HG03520 (cell line): ENCODE measurements around the gene STK40.

Source experiments
- ATAC-seq: cut with Tn5 transposase; IDR thresholded peaks from one replicate; pipeline ENCODE4 v1.9.1; 2021; ENCODE audit warnings: mild to moderate bottlenecking, moderate library complexity; ENCODE audit not compliant: unreplicated experiment

Gene STK40

DNA sequence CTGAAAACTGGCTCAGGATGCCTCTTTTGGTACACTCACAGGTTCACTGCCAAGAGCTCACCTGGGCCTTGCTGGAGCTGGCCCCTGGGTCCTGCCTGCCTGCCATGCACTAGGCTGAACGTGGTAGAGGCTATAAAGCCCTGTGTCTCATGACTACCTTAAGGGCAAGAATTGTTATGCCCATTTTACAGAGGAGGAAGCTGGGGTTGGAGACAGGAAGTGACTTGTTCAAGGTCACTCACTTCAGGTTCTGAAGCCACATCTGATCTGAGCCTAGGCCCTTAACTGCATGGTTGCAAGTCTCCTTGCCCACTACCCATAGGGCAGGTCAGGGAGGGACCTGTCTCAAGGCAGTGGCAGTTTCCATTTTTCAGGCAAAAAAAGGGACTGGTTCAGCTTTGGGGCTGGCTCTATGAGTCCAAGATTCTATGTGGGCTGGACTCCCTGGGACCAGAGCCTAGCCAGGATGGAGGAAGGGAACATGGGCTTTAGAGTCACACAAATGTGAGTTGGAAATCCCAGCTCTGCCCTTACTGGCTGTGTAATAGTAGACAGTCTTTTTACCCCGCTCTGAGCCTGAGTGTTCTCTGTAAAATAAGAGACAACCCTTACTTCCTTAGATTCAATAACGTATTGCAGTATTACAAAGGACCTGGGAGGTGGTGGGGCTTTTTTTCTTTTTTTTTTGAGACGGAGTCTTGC is 7.8 kb downstream of the STK40 start:
- no peak for ATAC-seq

GRCh38 chr1:36372617-36373016 is 13.1 kb downstream of the STK40 start:
- no peak for ATAC-seq

DNA sequence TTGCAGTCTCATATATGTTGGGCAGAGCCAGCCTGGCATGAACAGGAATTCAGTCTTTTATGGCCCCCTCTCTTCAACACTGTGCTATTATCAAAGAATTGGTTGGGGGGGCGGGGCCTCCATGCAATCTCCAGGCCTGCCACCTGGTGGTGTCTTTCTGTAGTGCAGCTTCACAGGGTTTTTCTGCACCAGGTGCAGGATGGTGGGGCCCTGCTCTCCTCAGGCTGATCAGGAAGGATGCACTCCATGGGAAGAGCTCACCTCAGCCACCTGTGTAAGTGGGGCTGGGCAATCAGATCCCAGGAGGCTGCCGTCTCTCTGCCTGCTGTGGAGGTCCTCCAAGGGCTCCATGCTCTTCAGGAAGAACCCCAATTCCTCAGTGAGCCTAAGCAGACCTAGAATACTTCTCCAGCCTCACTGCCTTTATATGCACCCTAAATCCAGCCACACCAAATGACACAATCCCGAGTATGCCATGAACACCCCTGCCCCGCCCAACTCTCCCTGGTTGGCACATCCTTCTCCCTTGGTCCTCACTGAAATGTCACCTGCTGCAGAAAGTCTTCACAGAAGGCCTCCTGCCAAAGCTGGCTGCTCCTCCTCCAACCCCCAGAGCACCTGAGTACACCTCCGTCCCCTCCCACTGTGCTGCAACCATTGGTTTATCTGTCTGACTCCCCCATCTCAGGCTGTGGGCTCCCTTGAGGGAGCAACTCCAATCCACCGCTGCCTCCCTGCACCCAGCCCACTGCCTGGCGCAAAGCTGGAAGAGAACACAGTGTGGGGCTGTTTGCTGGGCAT is 16.5 kb downstream of the STK40 start:
- no peak for ATAC-seq

GRCh38 chr1:36367798-36368197 is 17.9 kb downstream of the STK40 start:
- ATAC-seq: no peak

GRCh38 chr1:36367066-36367465 is 18.7 kb downstream of the STK40 start:
- no peak for ATAC-seq

DNA sequence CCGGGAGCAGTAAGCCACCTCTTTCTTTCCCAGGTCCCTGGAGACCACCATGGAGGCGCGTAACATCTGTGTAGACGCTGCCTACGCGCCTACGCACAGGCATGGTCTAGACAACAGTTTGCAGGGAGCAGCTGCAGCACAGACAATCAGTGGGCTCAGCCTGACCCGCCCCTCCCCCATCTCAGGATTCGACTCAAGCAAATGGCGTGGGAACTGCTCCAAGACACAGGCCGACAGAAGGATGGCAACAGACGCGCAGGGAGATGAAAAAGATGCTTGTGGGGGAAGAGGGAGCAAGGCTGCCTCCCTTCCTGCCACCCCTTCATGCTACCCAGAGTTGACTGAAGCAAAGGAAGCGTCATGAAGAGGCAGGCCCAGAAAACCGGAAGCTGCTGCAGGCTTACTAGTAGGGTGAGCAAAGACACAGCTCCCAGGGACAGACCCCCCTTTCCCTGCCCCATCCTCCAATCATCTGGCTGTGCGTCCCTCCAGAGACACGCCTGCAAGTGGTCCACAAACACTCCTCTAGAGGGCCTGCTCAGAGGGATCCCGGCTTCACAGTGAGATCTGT is 19.5 kb downstream of the STK40 start:
- ATAC-seq: no peak

GRCh38 chr1:36365381-36365780 is 20.3 kb downstream of the STK40 start:
- ATAC-seq: no peak

GRCh38 chr1:36359911-36360550 is 25.7 kb downstream of the STK40 start:
- no peak for ATAC-seq

GRCh38 chr1:36359383-36359782 is 26.3 kb downstream of the STK40 start:
- ATAC-seq: no peak

DNA sequence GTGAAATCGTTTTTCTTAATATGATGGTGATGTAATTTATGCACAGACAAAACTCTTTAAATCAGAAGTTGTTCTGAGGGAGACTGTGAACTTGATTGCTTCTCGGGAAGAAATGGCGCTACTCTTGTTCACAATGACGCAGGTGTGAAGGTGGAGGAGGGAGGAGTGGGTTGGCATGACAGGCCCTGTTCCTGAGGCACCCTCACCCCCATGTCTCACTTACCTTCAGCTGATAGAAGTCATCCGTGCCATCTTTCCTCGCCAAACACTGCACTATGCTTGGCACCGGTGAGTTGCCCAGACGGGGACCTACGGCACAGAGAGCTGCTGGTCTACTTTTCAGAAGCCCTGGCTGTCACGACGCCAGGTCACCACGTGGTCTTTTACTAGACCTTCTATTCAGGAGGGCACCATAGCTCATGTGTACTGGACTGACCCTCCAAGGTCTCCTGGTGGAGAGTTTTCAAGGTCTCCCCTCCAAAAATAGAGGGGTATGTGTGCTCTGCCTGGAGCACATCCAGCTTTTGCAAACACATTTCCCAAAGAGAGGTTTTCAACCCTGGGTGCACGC is 27.1 kb downstream of the STK40 start:
- no peak for ATAC-seq

DNA sequence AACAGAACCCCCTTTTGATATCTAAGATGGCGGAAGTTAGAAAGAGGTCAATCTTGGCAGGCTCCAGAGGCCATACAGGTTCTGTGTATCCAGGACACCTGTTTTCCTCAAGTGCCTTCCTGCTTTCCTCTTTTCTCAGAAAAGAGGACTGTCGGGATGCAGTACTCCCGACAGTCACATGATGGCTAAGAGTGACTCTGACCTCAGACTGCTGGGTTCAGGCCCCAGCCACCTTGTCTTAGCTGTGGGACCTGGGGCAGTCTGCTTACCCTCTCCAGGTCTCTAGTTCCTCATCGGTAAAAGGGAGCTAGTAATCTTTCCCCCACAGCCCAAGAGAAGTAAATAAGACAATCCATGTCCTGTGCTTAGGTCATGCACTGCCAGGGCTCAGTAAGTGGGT is 29.9 kb downstream of the STK40 start:
- no peak for ATAC-seq

- no peak for ATAC-seq
These were observed 31.2 kb downstream of the STK40 start for GRCh38 chr1:36354486-36354885.

DNA sequence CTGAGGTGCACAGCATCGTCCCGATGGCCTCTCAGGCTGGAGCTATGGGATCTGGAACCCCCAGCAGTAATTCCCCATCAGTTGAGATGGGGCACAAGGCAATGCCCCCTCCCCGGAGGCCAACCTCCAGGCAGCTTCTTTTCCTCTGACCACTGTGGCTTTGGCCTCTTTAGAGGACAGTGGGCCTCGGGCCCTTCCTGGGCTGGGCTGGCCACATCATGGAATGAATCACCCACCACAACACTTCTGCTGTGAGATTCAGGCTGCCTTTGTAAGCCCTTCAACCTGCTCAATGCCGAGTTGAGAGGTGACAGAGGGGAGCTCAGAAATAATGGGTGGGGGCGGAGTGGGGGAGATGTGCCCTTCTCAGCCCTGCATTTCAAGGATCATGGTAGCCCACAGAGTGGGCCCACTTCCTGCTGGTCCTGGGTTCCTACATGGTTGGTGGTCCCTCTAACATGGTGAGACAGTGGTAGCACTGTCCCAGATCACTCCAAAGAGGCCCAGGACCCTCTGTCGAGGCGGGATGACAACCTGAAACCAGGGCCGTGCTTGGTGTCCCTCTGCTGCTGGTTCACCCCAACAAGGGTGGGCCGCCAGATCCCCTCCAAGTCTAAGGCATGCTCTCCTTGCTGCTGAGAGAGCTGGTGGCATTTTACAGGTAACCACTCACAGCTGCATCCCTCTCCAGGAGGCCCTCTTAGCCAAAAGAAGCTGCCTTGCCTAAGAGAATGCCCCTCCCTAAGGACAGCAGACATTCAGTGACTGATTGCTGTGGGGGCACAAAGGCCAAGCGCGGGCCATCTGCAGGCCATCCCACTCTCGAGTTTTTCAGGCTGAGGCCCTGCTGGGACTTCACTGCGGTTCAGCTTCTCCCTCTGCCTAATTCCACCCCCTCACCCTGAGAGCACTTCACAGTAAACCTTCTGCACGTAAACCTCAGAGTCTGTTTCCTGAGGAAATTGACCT is 32.5 kb downstream of the STK40 start:
- no peak for ATAC-seq

GRCh38 chr1:36352125-36352909 is 33.4 kb downstream of the STK40 start:
- no peak for ATAC-seq

DNA sequence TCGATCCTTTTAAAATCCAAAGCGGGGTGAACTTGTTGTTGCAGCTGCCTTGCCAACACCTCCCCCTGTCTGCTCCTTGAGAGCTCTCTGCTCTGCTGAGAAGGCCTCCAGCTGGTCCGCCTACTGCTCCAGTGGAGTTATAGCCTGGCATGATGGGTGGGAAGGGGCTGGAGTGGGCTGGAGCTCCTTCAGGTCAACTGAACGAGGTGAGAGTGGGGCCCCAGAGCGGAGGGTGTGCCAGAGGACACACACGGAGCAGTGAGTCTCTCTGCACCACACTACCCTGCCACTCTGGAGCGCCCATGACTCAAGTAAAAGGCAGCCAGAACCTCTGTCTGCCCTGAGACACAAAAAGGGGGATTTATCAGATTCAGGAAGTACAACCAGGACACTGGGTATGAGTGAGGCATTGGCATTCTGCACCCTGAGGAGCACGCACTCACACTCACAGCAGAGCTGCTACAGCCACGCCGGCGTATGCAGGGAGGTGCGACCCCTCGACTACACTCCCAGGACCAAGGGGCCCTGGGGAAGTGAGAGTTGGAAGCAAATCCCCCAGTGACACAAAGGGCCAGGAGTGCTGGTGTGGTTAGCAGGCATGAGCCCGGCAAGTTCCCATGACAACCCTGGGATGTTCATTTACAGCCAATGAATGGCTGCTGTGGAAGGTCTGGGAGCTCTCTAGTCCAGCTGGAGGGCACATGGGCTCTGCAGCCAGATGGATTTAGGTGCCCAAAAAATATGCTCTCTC is 34.3 kb downstream of the STK40 start:
- no peak for ATAC-seq

GRCh38 chr1:36350659-36351226 is 35.0 kb downstream of the STK40 start:
- no peak for ATAC-seq

DNA sequence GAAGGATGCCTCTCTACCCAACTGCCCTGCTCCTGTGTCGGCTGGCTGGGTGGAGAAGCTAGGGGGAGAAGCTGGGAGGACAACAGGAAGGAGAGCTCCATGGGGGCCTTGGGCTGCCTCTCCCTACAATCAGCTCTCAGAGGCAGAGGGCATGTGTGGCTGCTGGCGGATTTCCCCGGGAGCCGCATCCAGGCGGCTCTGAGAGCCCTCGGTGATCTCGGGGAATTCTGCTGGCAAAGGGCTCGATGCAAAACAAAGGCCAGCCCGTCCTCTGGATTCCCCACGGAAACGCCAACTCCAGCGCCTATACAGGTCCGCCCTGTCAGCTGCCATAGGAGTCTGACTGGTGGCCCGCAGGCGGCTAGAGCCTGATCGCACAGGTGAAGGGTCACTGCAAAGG is 35.9 kb downstream of the STK40 start:
- ATAC-seq: no peak

- peak; percentile 56 for ATAC-seq
These were observed 36.5 kb downstream of the STK40 start for GRCh38 chr1:36349241-36349671.
